Activated gamma-delta T cell (primary cell): ENCODE results near the gene ZNRF4.
"Not testable (repeated sequence)": the region's sequence is repeated elsewhere in the genome, so short reads cannot be mapped to it uniquely, and the experiment has no call there.

Experiments used
- DNase-seq: peaks from one replicate; lab custom pipeline; 2025; lab: John Stamatoyannopoulos, UW

The ZNRF4 gene

DNA sequence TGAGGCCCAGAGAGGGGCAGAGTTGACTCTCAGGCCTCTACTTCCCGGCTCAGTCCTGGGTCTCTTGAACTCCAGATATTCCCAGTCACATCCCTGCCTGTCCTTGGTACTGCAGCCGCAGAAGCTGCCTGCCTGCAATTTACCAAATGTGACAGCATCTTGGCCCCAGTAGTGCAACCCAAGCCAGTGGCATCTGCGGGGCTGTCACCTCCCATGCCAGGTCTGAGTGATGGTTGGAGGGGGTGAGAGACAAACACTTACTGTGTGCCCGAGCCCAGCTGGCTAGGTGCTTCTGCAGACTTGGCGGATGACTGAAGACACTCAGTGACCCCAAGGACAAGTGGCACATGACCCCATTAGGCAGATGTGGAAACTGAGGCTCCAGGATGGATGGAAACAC lies 18.4 kb downstream of the ZNRF4 start:
- no peak for DNase-seq

DNA sequence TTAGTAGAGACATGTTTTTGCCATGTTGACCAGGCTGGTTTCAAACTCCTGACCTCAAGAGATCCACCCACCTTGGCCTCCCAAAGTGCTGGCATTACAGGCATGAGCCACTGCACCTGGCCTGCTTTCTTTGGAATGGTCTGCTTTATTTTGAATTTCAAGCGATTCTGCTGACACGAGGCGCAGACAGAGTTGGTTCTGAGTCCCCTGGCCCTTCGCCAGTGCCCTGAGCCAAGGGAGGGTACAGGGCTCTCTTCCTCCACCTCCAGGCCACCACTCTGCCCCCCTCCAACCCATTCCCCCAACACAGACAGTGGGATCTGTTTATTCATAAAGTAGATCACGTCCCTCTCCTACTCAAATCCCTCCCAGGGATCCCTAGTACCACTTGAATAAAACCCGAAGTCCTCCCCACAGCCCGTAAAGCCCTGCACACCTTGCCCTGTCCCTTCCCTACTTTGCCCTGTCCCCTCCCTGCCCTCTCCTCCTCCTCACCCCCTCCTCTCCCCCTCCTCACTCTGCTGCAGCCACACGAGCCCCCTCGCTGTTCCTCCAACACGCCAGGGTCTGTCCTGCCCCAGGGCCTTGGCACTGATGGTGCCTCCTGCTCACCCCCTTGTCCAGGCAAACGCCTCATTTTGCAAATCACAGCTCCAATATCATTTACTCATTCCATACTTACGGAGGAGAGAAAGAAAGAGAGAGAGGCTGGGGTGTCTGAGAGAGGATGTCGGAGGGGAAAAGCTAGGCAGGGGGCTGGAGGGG lies 22.4 kb downstream of the ZNRF4 start:
- no peak for DNase-seq

DNA sequence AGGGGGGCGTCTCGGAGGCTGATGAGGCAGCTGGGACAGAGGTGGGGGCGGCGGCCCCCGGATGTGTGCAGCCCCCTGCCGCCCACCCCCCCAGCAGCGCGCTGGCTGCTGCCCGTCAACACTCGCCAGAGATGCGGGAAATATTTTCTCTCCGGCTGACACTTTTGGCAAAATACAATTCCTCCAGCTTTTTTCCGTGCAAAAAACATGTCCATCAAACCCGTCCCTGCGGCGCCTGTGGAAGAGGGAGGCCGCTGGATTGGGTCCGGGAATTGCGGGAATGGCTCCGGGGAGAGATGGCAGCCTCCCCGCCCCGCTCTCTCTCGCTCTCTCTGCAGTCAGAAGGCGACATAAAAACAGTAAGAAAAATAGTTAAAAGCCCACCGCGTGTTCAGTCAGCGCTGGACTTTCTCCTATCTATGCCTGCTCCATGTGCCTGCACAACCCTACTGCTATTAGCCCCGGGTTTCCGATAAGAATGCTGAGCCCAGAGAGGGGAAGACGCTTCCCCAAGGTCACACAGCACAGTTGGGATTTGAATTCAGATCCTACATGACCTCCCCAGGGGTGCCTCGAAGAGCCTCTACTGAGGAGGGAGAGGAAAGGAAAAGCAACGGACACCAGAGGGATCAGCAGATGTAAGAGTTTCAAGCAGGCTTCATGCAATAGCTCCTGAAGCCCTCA lies 23.2 kb downstream of the ZNRF4 start:
- no peak for DNase-seq

DNA sequence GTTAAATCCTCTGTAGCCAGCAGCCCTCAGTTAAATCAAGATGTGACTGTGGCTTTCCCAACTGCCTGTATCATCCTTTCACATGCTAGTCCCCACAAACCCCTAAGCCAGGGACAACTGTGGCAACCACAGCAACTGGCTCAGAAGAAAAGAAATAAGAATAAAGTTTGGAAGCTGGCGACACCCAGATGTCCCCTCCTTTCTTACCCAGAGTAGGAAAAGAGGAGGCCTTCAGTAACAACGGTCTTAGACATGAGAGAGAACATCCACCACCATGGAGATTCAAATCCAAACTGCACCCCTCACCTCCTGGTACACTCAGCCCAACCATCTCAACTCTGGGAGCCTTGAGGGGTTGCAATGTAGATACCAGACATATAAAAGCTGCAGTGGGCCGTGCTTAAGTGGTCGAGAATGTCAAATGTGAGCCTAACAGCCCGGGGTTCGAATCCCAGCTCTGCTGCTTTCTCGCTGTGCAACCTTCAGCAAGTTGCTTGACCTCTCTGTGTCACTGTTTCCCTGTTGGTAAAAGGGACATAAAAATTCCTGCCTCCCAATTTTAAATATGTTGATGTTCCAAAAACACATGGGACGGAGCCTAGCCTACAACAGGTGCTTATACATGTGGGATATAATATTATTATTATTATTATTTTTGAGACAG lies 23.8 kb downstream of the ZNRF4 start:
- DNase-seq = no peak

DNA sequence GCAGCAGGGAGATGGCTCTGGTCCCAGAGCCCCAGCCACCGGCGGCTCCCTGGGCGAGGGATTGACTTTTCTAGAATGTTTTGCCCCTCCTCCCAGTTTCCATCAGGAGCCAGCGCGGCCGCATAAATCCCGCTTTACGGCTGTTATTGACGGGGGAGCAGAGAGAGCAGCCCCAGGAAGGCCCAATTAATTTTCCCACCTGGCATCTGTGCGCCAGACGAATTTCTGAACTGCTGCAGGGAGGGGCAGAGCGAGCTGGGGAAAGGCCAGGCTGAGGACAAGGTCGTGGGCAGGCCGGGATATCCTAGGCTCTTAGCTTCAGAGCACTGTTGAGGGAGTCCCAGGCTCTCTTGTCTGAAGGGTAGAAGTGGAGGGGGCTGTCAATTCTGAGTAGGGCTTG lies 24.7 kb downstream of the ZNRF4 start:
- no peak for DNase-seq

DNA sequence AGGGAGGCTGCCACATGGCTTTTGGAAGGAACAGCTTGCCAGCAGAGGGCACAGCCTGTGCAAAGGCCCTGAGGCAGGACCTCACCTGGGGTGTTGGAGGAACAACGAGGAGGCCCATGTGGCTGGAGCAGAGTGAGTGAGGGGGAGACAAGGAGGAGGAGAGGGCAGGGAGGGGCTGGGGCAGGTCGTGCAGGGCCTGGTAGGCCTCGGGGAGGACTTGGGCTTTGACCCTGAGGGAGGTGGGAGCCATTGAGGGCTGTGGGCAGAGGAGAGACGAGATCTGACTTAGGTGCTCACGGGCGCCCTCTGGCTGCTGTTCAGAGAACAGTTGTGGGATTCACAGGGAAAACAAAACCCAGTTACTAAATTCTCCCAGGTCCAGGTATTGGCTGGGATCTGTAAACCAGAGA lies 25.2 kb downstream of the ZNRF4 start:
- DNase-seq = no peak

DNA sequence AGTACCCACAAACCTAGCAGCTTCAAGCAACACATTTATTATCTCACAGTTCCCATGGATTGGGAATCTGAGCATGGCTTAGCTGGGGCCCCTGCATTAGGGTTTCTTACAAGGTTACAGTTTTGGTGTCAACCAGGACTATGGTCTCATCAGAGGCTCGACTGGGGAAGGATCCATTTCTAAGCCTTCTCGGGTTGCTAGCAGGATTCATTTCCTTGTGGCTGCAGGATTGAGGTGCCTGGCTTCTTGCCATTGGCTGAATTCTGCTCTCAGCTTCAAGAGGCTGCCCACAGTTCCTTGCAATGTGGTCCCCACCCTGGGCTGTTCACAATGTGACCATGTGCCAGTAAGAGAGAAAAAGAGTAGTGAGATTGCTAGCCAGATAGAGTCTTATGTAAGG lies 26.7 kb downstream of the ZNRF4 start:
- DNase-seq = no peak

DNA sequence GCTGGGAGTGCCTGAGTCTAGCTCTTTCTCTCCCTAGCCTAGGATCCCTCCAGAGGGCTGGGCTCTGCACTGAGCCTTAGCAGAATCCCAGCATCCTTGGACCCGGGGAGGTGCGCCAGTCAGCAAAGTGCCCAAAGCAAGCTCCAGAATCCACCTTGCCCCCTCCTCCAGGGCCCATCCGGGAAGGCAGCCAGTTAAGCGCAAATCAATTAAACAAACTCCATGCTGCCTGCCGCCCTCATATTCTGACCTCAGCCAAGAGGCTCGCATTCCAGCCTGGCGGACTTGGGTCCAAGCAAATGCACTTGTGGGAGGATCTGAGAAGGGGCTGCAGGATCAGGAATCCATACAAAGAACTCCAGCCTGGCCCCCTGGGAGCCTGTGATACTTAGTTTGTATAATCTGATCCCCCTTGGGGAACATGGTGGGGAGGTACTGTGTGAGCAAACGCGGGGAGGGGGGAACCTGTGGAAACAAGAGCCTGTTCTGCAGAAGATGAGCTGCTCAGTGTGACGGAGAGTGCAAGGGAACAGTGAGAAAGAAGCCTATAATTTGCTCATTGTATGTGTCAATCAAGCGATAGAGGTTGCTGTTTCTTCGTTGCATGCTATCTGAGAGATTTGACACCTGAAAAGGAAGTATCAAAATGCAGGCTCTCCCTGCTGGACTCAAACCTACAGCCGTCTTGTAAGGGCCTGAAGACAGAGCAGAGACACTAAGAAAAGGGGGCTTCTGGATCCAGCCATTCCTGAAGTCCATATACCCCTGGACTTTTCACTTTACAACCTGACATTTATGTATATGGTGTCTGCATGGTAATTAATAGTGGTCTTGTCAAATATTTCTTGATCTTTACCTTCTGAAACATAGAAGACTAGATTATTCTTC lies 29.4 kb downstream of the ZNRF4 start:
- DNase-seq = no peak

DNA sequence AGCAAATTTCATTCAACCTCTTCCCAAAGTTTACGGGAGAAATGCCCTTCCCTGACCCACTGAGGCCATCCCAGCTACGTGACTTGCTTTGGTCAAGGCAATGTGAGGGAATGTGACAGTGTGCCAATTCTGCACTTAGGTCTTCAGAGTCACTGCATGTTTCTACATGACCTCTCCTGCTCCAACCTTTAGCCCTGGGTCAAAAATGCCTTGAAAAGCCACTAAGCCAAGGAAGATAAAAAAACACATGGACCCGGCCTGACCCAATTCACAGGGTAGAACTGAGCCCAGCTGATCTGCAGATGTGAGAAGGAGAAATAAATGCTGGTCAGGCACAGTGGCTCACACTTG lies 30.0 kb downstream of the ZNRF4 start:
- DNase-seq = no peak

DNA sequence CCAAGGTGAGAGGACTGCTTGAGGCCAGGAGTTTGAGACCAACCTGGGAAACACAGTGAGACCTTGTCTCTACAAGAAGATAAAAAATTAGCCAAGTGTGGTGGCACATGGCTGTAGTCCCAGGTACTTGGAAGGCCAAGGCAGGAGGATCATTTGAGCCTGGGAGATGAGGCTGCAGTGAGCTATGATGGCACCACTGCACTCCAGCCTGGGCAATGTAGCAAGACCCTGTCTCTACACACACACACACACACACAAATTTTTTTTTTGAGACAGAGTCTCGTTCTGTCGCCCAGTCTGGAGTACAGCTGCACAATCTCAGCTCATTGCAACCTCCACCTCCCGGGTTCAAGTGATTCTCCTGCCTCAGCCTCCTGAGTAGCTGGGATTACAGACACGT lies 30.4 kb downstream of the ZNRF4 start:
- not testable (repeated sequence) for DNase-seq

DNA sequence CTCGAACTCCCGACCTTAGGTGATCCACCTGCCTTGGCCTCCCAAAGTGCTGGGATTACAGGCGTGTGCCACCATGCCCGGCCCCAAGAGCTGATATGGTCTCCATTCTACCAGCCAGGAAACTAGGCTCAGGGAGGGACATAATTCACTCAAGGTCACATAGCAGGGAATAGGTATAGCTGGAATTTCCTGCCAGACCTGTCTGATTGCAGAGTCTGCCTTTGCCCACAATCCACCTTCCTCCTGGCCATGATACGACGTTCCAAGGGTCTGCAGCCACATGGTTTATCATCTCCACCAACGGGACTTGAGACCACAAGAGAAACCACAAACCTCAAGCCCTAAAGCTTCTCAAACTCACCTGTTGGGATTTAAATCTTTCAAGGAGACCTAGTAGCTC lies 32.0 kb downstream of the ZNRF4 start:
- no peak for DNase-seq

DNA sequence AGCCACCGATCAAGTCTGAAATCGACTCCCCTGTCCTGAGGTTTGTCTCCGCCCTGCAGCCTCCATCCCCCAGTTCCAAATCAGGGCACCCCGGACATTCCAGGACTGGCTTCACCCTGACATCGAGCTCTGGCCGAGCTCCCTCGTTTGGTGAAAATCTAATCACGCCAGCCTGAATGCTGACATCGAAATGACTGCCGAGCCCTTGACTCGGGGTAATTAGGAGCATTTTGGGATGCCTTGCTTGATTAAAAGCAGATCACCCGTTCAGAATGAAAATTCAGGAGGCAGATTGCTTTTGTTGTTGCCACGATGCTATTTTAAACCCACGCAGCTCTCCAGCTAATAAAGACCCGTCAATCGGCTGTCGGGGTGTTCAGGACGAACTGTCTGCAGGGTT lies 34.3 kb downstream of the ZNRF4 start:
- no peak for DNase-seq

DNA sequence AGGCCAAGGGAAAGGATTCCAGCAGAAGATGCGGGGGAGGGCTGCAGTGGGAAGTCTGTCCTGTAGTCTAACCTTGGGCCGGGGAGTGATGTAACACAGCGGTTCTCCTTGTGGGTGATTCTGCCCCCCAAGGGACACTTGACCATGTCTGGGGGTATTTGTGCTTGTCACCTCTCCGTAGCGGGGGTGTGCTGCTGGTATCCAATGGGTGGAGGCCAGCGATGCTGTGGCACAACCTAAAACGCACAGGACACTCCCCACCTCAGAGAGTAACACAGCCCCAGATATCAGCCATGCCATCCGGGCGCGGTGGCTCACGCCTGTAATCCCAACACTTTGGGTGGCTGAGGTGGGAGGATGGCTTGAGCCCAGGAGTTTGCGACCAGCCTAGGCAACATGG lies 36.3 kb downstream of the ZNRF4 start:
- no peak for DNase-seq

DNA sequence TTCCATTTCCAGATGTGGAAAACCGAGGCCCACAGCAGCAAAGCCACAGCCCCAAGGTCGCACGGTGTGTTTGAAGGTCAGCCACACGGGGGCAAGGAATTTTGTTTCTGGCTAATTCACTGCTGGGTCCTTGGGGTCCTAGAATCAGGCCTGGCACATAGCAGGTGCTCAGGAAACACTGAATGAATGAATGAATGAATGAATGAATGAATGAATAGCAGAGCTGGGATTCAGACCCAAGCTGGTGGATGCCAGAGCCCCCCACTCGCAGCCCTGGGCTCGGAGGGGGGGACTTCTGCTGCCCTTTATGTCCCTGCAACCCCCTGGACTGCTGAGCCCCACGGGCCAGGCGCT lies 37.0 kb downstream of the ZNRF4 start:
- no peak for DNase-seq

DNA sequence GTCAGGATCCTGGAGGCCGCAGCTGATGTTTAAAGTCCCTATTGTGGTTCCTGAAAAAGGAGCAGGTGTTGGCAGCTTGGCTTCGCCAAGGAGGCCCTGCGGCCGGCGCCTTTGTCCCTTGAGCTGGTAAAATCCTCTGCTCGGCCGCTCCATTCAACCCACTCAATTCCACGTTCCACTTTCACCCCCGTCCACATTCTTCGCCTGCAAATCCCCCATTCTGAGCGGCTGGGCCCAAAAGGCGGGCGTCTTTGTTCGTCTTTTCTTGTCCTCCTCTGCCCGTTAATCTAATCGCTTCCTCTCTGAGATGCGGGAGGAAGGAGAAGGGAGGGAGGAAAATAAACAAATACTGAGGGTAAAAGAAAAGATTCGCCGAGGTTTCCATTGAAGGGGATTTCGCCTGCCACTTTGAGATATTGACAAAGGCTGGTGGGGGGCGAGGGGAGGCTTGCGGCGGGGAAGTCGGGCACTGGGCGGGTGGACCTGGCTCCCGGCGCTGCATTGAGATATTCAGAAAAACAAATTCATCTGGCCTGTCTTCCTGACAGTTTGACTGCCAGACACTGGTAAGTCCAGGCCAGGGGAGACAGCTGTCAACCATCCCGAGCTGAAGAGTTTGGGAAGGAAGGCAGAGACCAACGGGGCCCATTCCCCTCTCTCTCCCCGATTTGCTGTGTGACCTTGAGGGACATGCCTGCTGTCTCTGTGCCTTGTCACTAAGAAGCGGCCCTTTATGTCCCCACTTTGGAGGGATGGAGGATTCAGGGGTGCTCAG lies 37.6 kb downstream of the ZNRF4 start:
- DNase-seq = no peak

DNA sequence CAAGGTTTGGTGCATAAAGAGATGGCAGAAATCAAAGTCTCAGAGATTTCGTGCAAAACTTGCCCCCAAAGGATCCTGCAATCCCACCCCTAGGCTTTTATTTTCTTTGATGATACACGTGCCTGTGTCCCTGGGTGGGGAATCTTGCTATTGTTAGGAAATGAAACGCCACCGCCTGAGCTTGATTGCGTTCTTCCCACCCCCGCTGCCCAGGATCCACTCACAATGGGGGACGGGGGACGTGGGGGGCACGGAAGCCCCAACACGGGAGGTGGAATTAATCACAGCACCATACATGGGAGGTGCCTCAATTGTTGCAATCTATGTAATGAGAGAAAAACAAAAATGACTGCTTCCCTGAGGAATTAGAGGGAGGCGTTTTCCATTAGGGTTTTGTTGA lies 39.6 kb downstream of the ZNRF4 start:
- DNase-seq = no peak

DNA sequence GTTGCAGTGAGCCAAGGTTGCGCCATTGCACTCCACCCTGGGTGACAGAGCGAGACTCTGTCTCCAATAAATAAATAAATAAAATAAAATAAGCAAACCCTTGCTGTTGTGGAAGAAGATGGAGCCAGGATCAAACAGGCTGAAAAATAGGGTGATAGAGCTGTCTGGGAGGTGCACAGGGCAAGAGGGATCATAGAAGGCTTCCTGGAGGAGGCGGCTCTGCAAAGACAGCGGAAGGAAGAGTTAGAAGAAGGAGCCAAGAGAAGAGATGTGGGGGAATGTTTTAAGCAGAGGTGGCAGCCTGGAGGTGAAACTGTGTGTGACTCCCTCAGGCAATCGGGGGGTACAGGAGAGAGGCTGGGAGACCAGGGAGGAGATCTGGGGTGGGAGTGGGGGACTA lies 40.6 kb downstream of the ZNRF4 start:
- DNase-seq = no peak

DNA sequence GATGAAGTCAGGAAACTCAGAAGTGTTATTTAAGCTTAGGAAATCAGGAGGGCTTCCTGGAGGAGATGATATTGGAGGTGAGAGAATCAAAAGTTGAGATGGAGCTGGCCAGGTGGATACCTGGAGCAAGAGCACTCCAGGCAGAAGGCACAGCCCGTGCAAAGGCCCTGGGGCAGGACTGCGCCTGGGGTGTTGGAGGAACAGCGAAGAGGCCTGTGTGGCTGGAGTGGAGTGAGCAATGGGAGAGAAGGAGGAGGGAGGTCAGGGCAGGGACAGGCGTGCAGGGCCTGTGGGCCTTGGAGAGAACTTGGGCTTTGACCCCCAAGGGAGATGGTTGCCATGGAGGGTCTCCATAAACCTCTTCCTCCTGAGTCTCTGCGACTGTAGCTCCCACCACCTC lies 42.1 kb downstream of the ZNRF4 start:
- no peak for DNase-seq

DNA sequence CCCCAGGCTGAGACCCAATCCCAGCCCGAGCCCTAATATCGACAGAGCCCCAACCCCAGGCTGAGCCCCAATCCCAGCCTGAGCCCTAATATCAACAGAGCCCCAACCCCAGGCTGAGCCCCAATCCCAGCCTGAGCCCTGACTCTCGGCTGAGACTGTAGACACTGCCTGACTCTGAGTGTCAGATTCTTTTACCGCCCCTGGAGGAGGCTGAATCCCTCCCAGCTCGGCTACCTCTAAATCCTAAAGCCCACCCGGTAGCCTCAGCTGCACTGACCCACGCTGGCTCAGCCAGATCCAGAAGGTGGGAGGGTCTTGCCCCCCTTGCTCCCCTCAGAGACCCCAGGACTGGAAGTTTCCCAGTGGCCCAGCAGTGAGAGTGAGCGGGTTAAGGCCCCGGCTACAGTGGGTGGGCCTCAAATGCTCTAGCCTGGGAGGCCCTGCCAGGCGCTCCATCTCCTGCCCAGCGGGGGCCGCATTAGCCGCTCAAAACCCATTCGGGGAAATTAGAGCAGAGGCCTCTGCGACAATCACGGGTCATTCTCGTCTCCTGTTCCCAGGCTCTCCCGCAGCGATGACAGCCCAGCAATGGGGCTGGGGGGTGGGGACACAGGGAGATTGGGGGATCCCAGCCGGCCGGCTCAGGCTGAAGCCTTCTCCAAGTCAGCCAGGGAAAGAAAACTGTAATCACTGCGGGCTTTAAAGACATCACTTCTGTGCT lies 43.8 kb downstream of the ZNRF4 start:
- DNase-seq = no peak

DNA sequence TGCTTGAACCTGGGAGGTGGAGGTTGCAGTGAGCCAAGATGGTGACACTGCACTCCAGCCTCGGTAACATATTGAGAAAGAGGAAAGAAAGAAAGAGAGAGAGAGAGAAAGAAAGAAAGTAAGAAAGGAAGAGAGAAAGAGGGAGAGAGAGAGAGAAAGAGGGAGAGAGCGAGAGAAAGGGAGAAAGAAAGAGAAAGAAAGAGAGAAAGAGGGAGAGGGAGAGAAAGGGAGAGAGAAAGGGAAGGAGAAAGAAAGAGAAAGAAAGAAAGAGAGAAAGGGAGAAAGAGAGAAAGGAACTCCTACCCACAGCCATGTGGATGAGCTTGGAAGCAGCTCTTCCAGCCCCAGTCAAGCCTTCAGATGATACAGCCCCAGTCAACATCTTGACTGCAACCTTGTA lies 46.7 kb downstream of the ZNRF4 start:
- no peak for DNase-seq

DNA sequence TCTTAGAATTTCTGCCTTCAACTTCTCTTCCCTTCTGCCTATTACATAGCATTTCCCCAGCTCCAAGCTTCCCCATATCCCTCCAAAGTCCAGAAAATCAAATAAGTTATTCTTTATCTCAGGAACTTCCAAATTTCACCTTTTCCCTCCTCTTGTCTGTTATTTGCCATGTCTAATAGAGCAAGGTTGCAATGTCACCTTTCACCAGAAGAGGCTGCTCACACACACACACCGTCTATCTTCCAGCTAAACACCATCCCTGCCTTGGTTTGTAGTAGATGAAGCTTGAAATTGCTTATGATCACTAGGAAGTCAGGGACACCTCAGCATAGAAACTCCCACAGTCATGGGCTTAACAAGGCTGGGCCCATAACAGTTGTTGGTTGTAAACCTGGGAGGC lies 48.4 kb downstream of the ZNRF4 start:
- no peak for DNase-seq
